Aorta (tissue), 5 donors: ENCODE data around the gene PLB1. TPM values are rescaled to one million over a fixed set of nuclear protein-coding genes. Genes with fewer than 3 reads are reported as not detected.
"Not testable (repeated sequence)": the region's sequence is repeated elsewhere in the genome, so short reads cannot be mapped to it uniquely, and the experiment has no call there.

ENCODE experiments used
- ATAC-seq: fragments of 200-7000 bp; cut with Tn5 transposase; one replicate; pipeline ENCODE4 v1.9.1; 2022; ENCODE audit warnings: moderate library complexity; ENCODE audit not compliant: low FRiP score
- DNase-seq, 2 donors: peaks; one replicate each; pipeline ENCODE4 v3.0.0-alpha.2; 2020
- H3K27ac ChIP-seq, 2 donors: one replicate each; pipeline ENCODE4 v1.5.1; 2013; ENCODE audit warnings: low read length in 2 of 2, mild to moderate bottlenecking in 2 of 2, moderate library complexity in 2 of 2, control low read depth in 1 of 2, inconsistent platforms in 1 of 2, low read depth in 1 of 2
- H3K27me3 ChIP-seq, 2 donors: one replicate each; pipeline ENCODE4 v1.6.1; 2013; ENCODE audit warnings: control low read depth in 1 of 2, low read length in 1 of 2, mild to moderate bottlenecking in 1 of 2, moderate library complexity in 1 of 2; ENCODE audit not compliant: insufficient read depth in 2 of 2, control insufficient read depth in 1 of 2
- H3K36me3 ChIP-seq, 2 donors: one replicate each; pipeline ENCODE4 v1.6.1; 2013; ENCODE audit warnings: control low read depth in 1 of 2, low read length in 1 of 2, mild to moderate bottlenecking in 1 of 2; ENCODE audit not compliant: insufficient read depth in 2 of 2, control insufficient read depth in 1 of 2
- H3K4me1 ChIP-seq, 2 donors: one replicate each; pipeline ENCODE4 v1.6.1; 2013; ENCODE audit warnings: low read length in 2 of 2, control low read depth in 1 of 2, mild to moderate bottlenecking in 1 of 2, moderate library complexity in 1 of 2; ENCODE audit not compliant: insufficient read depth in 2 of 2, control insufficient read depth in 1 of 2
- H3K4me3 ChIP-seq, 2 donors: one replicate each; pipeline ENCODE4 v1.5.1; 2013; ENCODE audit warnings: low read length in 2 of 2, control low read depth in 1 of 2, mild to moderate bottlenecking in 1 of 2
- H3K9me3 ChIP-seq: one replicate; pipeline ENCODE4 v1.6.1; 2013; ENCODE audit warnings: mild to moderate bottlenecking, low read length; ENCODE audit not compliant: control insufficient read depth
- WGBS, 2 donors: extraction: QIAGEN DNeasy Blood & Tissue Kit; methylation state at CpG; one replicate each; pipeline ENCODE4 v1.1.7; 2013; 5-methylcytosine and 5-hydroxymethylcytosine counted together
- intact Hi-C, 2 donors: fragments of 100-400 bp; cut with DNase I; formaldehyde crosslinking; loops; one replicate each; pipeline versions ENCODE4 v1.14.2 to v1.15.0; 2022
- polyA plus RNA-seq, 2 donors: library from polyadenylated mRNA; stranded (reverse); fragments of 200-250 nt; gene quantifications; one replicate each; pipeline ENCODE4 v1.2.3, GENCODE V29; 2013
- total RNA-seq, 2 donors: library from RNA; stranded (reverse); fragmentation: NEBNext Ultra II Directional; extraction: Animal tissue kit (Norgen Biotek cat#: 25700); gene quantifications; one replicate each; pipeline ENCODE4 v1.2.1, GENCODE V29; 2021
- donor health status: healthy with polysubstance abuse.
- donor health status: Bipolar disorder and iron deficiency.
- donor health status: DM: no; HTN: no; CAD: no.
- donor health status: DM: no; HTN: no; CAD: no.
- donor health status: DM: yes; HTN: yes; CAD: no.

Gene PLB1
- total and polyA plus RNA-seq, 4 donors, result 4.9 to 16.3 (median 7.1) TPM

DNA sequence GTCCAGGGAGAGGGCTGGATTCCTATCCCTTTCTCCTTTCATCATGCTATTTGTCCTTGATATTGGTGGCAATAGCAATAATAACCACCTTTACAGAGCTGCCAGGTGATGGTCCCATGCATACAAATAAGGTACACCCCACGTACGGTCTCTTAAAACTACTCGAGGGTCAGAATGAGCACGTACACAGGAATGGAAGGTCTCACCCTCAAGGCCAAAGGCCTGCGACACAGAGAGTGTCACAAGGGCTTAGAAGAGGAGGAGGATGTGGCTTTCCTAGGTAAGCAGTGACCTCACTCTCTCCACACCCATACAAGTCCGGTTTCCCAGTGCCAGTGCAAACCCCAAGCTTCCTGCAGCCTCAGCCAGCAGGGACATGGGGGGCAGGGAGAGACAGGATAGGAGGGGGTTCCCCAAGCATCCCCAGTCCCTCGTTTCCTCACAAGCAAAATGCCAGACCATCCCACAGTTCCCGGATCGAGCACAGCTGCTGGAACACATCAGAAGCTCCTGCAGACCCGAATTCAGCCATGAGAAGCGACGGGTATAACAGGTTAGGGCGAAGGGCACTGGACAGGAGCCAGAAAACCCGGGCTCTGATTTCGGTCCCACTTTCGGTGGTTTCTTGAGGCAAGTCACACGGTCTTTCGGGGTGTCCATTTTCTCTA, 49.2 kb downstream of the PLB1 start:
- no peak for DNase-seq
- no peaks in the 10 kb centered on the region for H3K36me3 ChIP-seq

GRCh38 chr2:28545590-28546200, 49.8 kb downstream of the PLB1 start:
- no peaks in the 10 kb centered on the region for H3K9me3 ChIP-seq
- H3K27ac ChIP-seq, result no peak overlapping the region
- H3K36me3 ChIP-seq, result no peaks in the 10 kb centered on the region
- no peak overlapping the region for H3K4me3 ChIP-seq
- no peak for DNase-seq
- intact Hi-C loops, result no loop called here
- ATAC-seq, result no peak
- 91 to 94% methylated on average over 9 of the region's 9 CpGs for WGBS, 2 donors
- H3K4me1 ChIP-seq, result no peaks in the 10 kb centered on the region
- H3K27me3 ChIP-seq, result no peaks in the 10 kb centered on the region

More for the DNA sequence above, 49.2 kb downstream of the PLB1 start:
- H3K27ac ChIP-seq, result no peak overlapping the region
- 85 to 86% methylated on average over 18 of the region's 18 CpGs for WGBS, 2 donors
- H3K9me3 ChIP-seq, result no peaks in the 10 kb centered on the region
- H3K4me1 ChIP-seq, result no peaks in the 10 kb centered on the region
- no peaks in the 10 kb centered on the region for H3K27me3 ChIP-seq
- no peak overlapping the region for H3K4me3 ChIP-seq
- peak; percentile 10 for ATAC-seq
- intact Hi-C loops, result no loop called here

DNA sequence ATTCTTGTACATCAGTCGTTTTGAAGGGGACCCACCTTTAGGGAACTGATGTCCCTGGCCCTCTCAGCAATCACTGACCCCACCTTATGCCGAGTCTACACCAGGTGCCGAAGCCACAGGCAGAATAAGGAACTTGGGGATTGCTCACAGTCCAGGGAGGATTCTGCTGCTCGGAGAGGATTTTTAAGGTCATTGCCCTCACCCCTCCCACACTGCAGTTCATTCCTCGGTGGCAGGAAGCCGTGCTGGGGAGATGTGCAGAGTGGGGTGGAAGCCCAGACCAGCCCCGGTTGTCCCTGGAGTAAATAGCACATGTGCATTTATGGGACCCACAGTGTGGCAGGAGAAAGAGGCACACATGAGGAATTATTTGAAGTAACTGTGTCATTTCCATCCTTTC, 50.4 kb downstream of the PLB1 start:
- H3K36me3 ChIP-seq, result no peaks in the 10 kb centered on the region
- no peak overlapping the region for H3K4me3 ChIP-seq
- WGBS, 2 donors, result 60 to 74% methylated on average over 7 of the region's 7 CpGs
- intact Hi-C loops, result no loop called here
- no peaks in the 10 kb centered on the region for H3K9me3 ChIP-seq
- no peak overlapping the region for H3K27ac ChIP-seq
- DNase-seq (no peak), ATAC-seq (no peak)
- H3K27me3 ChIP-seq, result no peaks in the 10 kb centered on the region
- no peaks in the 10 kb centered on the region for H3K4me1 ChIP-seq

- Histone ChIP-seq H3K9me3 (no peaks in the 10 kb centered on the region), H3K27me3 (no peaks in the 10 kb centered on the region), H3K27ac (no peak overlapping the region), H3K36me3 (no peaks in the 10 kb centered on the region), H3K4me3 (no peak overlapping the region), H3K4me1 (no peaks in the 10 kb centered on the region)
- WGBS, 2 donors, result 84 to 89% methylated on average over 7 of the region's 7 CpGs
- ATAC-seq (no peak), DNase-seq (no peak)
- intact Hi-C loops, result no loop called here
Observed at GRCh38 chr2:28547223-28547860, 51.5 kb downstream of the PLB1 start.

GRCh38 chr2:28547906-28548600, 52.2 kb downstream of the PLB1 start:
- DNase-seq, result no peak
- Histone ChIP-seq H3K27me3 (no peaks in the 10 kb centered on the region), H3K27ac (no peak overlapping the region), H3K9me3 (no peaks in the 10 kb centered on the region), H3K4me3 (no peak overlapping the region), H3K4me1 (no peaks in the 10 kb centered on the region), H3K36me3 (no peaks in the 10 kb centered on the region)
- intact Hi-C loops, result no loop called here
- WGBS, 2 donors, result 89% methylated on average over 10 of the region's 10 CpGs
- no peak for ATAC-seq

DNA sequence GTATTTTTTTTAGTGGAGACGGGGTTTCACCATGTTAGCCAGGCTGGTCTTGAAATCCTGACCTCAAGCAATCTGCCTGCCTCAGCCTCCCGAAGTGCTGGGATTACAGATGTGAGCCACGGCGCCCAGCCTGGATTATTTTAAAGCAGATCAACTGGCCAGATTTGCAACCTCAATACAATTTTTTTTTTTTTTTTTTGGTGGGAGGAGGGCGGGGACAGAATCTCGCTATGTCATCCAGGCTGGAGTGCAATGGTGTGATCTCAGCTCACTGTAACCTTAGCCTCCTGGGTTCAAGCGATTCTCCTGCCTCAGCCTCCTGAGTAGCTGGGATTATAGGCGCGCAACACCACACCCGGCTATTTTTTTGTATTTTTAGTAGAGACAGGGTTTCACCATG, 54.5 kb downstream of the PLB1 start:
- H3K27me3 ChIP-seq, H3K27ac ChIP-seq, ATAC-seq, H3K9me3 ChIP-seq, intact Hi-C loops, H3K4me3 ChIP-seq, H3K4me1 ChIP-seq, H3K36me3 ChIP-seq, DNase-seq: not testable (repeated sequence)
- 84 to 95% methylated on average over 10 of the region's 10 CpGs for WGBS, 2 donors

DNA sequence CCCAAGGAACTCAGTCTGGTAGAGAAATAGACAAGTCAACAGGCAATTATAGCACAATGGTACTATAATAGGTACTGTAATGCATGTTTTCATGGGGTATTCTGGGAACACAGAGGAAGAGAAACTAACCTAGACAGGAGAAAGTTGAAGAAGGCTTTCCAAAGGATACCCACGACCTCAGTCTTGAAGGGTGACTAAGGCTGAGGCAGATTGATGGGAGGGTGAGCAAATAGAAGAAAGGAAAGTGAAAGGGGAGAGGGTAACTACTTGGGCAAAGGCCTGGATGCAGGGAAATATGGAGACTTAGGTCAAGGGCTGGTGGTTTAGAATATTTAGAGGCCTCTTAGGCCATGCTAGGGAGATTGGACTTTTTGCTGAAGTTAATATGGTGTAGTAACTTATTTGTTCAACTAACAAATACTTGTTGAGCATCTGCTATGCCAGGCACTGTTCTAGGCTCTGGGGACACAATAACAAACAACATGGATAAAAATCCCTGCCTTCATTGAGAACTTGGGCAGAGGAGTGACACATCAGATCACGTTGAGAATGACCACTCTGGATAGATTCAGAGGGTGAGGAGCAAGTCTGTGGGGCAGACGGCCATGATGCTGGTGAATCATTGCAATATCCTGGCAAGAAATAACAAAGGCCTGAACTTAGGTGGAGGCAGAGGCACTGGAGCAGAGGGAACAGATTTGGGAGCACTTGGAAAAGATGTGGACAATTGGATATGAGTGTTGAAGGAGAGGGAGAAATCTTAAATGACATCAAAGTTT, 56.4 kb downstream of the PLB1 start:
- Histone ChIP-seq H3K27me3 (no peaks in the 10 kb centered on the region), H3K4me1 (no peaks in the 10 kb centered on the region), H3K9me3 (no peaks in the 10 kb centered on the region), H3K36me3 (no peaks in the 10 kb centered on the region), H3K27ac (no peak overlapping the region), H3K4me3 (no peak overlapping the region)
- WGBS, 2 donors, result 68 to 71% methylated on average over 3 of the region's 3 CpGs
- intact Hi-C loops, result no loop called here
- ATAC-seq (no peak), DNase-seq (no peak)

- ATAC-seq (no peak), DNase-seq (no peak)
- no peaks in the 10 kb centered on the region for H3K27me3 ChIP-seq
- H3K27ac ChIP-seq, result no peak overlapping the region
- no peaks in the 10 kb centered on the region for H3K4me1 ChIP-seq
- intact Hi-C loops, result no loop called here
- H3K36me3 ChIP-seq, result no peaks in the 10 kb centered on the region
- no peaks in the 10 kb centered on the region for H3K9me3 ChIP-seq
- H3K4me3 ChIP-seq, result no peak overlapping the region
- WGBS, 2 donors, result 87 to 88% methylated on average over 4 of the region's 4 CpGs
Observed at GRCh38 chr2:28556303-28556702, 60.4 kb downstream of the PLB1 start.
